NCI-H510A treated with DMSO at 0.1 percent for 48 hours (cell line): Measurements from ENCODE around the gene PXN.
"Not testable (repeated sequence)": the region's sequence is repeated elsewhere in the genome, so short reads cannot be mapped to it uniquely, and the experiment has no call there.

Experiments used
- DNase-seq: peaks from one replicate; lab custom pipeline; 2025; lab: John Stamatoyannopoulos, UW

The PXN gene

DNA sequence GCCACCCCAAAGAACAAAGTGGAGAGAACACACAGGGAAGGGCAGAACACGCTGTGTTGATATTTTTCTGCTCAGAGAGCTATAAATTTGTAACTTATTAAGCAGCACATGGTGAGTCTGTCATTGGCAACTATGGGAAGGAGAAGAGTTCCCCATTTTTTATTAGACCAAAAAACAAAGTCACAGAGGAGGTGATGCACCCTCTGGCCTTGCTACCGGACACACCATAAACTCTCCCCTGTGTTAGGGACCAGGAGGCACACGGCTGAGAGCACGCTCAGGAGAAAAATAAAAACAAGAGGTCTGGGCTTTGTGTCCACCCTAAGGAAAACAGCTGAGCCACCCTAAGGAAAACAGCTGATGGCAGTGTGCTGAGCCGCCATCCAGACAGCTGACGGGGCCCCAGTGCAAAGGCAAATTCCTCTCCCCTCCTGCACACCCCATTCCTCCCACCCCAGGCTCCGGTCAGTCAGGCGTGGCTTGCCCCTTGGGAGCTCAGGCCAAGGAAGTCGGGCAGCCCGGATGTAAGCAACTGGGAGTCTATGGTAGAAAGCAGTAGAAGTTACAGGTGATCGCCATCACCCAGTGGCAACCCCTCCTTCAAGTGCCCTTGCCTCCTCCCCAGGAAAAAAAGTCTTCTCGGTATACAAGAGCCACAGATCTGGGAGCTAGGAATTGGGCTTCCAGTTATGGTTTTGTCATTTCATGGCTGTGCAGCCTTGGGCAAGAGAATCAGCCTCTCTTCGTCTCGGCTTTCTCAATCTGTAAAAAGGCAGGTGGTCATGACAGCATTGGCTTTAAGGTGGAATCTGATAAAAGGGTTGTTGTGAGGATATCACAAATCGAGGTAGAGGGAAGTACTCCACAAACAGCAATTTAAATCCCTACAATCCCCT is 2.4 kb downstream of the PXN start:
- DNase-seq, result no peak

DNA sequence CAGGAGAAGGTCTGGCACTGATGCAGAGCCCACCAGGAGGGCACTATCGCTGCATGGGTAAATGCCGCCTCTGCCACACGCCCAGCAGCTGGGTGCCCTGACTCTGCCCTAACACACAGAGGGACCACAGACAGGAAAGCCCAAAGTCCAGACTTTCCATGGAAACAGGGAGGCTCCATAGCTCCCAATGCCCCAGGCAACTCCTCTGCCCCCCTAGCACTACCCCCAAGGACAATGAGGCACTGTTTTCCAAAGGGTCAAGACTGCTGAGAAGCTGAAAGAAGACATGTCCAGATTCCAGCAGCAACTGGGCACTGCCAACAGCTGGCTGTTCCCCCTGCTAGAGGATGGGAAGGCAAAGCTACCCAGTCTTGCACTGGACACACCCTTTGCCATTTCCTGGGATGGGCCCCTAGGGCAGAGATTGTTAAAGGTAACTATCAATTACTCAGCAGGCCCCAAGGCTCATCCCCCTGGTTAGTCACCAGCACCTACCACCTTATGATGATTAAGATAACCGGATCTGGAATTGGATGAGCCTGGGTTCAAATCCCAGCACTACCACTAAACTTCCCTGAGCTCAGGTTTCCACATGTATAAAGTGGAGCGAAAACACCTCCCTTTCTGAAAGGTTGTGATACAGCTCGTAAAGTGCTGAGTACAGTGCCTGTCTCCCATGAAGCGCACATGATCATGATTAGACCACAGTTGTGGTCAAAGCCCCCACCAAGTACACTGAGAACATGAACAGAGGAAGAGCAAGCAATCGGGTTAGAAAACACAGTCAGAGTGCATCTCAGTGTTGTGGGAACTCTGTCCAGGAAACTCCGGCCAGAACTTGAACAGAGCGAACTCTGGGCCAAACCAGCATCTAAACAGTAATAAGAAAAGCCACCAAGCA is 3.3 kb downstream of the PXN start:
- no peak for DNase-seq

DNA sequence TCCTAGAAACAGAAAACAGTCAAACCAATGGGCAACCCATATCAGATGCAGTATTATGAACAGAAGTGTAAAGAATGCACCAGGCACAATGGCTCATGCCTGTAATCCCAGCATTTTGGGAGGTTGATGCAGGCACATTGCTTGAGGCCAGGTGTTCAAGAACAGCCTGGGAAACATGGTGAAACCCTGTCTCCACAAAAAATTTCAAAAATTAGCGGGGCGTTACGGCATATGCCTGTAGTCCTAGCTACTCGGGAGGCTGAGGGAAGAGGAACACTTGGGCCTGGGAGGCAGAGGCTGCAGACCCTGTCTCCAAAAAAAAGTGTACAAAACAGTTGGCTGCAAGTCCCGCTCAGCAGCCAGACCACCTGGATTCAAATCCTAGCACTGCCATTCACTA is 4.9 kb downstream of the PXN start:
- no peak for DNase-seq

DNA sequence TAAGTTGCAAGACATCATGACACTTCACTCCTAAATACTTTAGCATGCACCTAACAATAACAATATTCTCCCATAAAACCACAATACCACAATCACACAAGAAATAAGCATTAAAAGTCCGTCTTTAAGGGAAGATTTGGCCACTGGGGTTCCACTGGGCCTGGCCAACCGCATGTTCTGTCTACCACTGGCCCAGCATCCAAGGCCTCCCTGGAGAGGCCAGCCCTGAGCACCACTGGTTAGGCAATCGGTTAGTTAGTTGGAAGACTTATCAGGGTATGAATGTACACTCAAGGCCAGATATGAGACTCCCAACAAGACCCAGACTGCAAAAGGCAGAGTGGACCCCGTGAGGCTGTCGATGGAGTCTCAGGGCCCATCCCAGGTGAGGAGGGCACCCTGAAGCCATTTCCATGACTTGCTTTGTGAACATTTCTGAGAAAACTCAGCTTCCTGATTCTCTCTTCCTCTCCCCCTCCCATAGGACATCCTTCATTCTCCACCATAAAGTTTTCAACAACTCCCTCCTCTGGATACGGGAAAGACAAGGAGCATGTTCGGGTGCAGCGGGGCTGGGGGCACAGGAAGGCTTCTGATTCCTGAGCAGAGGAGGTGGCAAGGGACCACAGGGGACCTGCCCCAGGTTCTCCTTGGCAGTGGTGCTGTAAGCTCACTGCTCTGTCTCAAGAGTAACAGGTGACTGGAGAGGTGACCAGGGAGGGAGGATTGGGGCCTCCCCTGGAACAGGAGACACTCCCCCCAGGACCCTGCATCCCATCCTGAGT is 5.9 kb downstream of the PXN start:
- no peak for DNase-seq

DNA sequence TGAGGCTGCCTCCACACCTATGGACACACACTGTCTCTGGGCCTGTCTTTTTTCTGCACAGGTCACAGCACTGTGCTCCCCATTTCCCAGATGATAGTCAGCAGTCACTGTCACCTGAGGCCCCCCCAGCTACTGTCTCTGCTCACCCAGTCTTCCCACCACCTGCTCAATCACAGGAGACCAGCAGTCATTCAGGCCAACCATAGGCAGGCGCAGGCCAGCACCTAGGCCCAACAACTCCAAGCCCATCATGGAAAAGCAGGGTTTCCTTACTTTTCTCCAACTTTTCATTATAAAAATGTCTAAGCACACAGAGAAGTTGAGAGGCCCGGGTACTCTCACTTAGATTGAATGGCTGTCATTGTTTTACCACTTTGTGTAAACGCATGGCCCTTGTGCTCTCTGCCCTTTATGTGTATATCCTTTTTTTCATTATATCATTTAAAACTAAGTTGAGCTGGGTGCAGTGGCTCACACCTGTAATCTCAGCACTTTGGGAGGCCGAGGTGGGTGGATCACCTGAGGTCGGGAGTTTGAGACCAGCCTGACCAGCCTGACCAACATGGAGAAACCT is 7.1 kb downstream of the PXN start:
- no peak for DNase-seq

DNA sequence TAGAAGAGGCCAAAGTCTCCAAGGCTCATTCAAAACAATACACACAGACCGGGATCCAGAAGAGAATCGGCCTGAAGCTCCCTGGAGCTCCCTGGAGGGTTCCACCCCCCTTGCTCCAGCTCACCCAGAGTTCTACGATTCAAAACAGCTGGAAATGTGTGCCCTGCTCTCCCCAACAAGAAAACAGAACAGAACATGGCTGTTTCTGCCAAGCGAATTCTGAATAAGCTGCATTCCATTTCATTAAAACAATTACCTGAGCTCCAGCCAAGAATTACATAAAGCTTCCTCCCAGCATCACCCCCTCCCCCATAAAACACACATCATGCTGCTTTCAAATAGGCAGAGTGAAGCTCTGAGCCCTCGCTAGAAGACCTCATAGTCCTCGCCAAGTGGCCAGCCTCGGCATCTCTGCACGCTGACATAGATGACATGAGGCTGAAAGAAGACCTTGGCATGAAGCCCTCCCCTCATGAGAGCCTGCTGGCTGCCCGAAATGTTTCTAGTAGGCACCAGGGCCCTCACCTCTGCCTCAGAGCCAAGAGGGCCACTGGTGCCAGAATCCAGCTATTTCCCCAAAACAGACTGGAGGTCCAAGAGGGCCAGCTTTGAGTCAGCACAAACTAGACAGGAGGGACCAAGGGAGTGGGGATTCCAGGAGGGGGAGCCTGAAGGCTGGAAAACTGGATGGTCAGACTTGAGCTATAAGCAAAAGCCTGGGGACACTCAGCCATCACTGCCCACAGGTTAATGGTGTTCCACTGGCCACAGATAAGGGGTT is 8.3 kb downstream of the PXN start:
- DNase-seq, result no peak

DNA sequence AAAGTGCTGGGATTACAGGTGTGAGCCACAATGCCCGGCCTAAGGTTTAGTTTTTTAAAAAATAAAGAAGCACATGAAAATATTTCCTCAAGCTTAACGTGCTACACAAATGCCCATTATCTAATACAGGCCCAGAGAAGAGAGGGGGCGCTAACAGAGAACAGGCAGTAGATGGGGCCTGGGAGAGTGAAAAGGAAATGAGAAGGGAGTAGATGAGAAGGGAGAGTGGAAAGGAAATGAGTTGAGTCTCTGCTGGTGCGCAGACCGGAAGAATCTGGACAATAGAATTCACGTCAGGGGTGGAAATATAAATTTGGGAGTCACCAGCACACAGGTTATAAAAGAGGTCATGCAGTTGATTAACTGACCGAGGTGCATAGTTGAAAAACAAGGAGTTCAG is 10.7 kb downstream of the PXN start:
- no peak for DNase-seq

DNA sequence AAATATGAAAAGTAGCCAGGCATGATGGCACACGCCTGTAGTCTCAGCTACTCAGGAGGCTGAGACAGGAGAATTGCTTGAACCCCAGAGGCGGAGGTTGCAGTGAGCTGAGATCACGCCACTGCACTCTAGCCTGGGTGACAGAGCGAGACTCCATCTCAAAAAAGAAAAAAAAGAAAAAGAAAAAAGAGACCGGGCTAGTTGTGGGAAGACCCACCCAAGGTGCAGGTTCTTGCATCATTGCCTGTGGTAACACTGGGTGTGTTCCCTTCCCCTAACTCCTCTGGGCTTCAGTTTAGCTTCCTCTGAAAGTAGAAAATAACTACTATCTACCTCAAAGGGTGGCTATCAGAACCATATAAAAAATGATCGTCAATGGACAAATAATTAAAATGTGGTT is 12.2 kb downstream of the PXN start:
- DNase-seq, result not testable (repeated sequence)

DNA sequence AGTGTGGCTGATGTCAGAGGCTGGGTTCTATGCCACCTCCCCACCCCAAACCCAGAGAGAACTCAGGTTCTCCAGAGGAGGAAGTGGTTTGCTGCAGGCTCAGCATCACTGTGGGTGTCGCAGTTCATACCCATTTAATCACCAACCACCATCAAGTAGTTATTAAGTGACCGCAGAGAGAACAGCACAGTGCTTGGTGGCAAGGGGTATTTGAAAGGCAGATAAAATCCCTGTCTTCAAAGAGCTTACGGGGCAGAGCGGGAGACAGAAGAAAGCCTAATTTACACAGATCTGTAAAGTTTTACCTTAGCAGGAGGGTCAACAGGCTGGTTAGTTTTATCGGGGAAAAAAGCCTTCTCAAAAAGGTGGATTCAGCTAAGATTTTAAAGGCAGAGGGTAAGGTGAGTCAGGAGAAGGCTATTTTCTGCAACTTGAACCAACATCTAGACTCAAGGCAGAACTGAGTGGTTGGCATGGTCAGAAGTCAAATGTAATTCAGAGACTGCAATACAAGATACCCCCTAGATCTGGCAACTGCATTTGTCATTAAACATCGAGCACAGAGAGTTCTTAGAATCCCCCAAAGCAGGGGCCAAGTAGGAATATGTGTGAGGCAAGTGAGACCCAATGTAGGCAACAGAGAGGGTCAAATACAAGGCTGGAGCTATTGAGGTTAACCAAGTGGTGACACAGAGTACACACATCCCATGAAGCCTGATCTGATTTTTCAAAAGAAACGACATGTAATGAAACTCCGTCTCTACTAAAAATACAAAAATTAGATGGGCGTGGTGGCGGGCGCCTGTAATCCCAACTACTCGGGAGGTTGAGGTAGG is 13.2 kb downstream of the PXN start:
- DNase-seq, result no peak

DNA sequence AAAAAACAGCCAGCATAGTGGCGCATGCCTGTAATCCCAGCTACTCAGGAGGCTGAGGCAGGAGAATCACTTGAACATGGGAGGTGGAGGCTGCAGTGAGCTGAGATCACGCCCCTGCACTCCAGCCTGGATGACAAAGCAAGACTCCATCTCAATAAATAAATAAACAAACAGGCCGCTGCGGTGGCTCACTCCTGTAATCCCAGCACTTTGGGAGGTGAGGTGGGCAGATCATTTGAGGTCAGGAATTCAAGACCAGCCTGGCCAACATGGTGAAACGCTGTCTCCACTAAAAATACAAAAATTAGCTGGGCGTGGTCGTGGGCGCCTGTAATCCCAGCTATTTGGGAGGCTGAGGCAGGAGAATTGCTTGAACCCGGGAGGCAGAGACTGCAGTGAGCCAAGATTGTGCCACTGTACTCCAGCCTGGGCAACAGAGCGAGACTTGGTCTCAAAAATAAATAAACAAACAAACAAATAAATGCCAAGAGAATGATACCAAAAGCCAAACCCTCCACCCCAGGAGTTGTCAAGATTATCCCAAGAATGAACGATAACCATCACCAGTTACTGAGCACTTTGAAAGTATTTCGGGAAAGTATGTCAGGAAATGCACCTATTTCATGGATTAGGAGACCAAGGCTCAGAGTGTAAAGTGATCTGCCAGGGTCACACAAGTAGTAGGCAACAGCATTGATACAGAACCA is 14.0 kb downstream of the PXN start:
- DNase-seq, result not testable (repeated sequence)

DNA sequence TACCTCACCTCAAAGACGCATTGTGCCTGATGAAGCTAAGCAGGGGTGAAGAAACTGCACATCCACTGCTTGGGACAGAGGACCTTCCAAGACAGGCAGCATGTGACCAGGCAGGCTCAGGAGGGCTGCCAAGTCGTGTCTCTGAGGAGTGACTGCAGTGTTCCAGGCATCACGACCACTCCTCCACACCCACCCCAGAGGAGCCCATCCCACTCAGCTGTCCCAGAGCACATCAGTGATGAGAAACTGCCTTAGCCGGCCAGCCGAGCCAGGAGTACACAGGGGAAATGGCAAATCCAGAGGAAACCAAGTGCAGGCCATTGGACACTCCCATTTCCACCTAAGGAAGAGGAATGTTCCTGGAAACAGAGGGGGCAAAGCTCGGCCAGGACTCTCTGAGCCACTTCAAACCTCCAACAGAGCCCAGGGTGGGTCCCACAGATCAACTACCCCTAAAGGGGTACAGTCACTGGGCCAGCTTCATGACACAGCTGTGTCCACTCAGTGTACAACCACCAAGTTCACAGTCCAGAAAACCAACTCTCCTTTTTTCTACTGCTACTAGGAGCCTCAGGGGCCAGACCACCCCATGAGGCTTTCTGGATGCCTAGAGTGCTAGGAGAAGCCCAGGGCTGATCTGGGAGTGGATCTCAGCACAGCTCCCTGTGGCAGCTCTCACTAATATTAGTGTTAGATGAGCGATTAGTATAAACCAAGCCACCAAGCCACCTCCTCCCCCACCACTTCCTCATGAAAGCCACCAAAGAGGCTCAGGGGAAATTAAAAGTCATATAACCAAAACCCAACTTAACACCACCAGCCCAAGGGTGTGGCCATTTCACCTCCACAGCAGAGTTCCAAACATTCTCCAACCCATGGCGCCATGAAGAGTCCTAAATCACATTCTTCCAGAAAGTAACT is 15.4 kb downstream of the PXN start:
- no peak for DNase-seq

DNA sequence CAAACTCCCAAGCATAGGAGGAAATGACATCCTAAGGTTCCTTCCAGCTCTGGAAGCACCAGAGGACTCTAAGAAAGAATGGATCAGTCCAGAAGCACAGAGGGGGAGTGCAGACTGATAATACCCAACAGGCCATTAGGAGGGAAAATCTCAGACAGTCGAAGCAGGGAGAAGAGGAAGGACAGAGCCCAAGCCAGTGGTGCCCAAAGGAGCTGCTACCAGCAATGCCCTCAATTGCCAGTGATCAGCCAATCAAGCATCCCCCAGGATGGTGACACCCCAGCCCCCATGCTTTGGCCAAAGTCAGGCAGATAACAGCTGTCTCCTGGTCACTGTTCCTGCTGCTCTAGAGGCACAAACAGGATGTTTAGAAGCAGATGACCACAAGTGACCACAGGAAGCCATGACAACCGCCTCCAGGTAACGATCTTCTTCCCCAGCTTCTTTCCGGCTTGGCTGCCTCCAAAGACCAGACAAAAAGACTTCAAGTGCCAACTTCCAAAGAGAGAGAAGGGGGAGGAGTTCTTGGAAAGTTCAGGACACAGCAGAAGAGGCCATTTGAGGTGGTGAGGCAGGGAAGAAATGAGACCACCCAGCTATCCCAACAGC is 16.2 kb downstream of the PXN start:
- no peak for DNase-seq

DNA sequence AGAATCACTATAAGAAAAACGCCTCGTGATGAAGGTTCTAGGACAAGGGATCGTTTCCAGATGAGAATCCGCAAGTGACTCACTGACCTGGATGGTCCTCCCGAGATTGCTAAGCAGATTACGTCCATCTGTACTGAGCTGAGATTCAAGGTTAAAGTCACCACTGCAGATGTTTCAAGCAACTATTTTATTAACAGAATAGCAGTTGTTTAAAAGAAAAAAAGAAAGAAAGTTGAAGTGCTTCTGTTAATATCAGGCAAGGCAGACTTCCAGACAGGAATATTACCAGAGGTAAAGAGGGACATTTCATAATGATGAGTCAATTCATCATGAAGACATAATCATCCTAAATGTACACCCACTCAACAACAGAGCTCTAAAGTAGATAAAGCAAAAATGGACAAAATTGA is 17.9 kb downstream of the PXN start:
- DNase-seq, result no peak

DNA sequence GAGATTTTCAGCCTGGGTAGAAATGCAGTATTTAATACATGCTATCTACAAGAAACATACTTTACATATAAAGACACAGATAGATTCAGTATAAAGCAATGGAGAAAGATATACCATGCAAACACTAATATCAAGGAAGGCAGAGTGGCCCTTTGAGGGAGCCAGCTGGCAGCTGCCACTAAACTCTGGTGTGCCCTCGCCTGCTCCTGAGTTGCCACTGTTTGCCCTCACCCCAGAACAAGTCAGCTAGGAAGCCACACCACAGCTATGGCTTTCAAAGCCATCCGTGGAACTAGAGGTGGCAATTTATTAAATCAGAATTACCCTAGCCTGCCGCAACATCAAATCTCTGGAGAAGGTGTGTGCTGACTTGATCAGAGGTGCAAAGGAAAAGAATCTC is 18.3 kb downstream of the PXN start:
- DNase-seq, result no peak

DNA sequence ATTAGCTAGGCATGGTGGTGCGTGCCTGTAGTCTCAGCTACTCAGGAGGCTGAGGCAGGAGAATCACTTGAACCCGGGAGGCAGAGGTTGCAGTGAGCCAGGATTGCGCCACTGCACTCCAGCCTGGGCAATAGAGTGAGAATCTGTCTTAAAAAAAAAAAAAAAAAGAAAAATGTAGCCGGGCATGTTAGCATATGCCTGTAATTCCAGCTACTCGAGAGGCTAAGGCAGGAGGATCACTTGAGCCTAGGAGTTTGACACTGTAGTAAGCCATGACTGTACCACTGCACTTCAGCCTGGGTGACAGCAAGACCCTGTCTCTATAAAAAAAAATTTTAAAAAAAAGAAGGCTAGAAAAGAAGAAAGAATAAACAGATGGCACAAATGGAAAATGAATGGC is 18.8 kb downstream of the PXN start:
- DNase-seq, result not testable (repeated sequence)

DNA sequence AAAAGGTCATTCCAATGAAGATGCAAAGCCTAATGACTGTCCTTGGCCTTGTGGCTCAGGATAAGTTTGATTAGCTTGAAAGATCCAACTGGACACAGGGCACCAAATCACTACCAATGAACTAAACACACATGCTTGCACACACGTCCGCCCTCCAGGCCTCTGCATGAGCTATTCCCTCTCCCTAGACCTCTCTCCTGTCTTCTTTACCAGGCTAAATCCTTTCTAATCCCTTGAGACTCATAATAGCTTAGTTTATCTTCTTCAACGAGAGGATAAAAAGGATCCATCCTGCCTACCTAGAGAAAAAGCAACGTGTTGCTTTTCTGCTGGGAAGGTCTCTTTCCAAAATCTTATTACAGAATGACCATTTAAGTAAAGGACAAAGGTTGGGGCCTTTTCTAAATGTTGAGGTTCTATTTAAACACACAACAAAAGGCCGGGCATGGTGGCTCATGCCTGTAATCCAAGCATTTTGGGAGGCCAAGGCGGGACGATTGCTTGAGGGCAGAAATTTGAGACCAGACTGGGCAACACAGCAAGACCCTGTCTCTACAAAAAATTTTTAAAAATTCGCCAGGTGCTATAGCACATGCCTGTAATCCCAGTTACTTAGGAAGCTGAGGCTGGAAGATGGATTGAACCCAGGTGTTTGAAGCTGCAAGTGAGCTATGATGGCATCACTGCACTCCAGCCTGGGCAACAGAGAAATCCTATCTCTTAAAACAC is 22.4 kb downstream of the PXN start:
- no peak for DNase-seq

DNA sequence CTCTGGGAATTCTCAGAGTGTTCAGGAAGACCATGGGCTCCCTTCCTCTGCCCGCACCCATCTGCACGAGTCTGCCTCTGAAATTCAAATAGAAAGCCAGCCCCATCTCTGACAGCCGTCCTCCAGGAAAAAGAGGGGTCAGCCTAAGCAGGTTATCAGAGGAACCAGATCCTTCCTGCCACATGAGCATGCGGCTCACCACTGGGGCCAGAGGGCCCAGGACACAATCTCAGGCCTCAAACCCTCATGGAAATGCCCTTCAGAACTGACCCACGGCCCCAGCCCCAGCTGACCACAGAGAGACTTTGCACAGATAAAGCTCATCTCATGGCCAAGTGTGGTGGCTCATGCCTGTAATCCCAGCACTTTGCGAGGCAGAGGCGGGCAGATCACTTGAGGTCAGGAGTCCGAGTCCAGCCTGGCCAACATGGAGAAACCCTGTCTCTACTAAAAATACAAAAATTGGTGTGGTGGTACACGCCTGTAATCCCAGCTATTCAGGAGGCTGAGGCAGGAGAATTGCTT is 23.2 kb downstream of the PXN start:
- DNase-seq, result no peak
